Ureter (tissue), 1 donor: Measurements from ENCODE around the gene GDPD5. TPM values are rescaled to one million over a fixed set of nuclear protein-coding genes. Genes with fewer than 3 reads are reported as not detected.

Experiments used
- DNase-seq: peaks from one replicate; pipeline ENCODE4 v3.0.0-alpha.2; 2020; ENCODE audit warnings: low spot score
- total RNA-seq: library from RNA; stranded (reverse); gene quantifications from one replicate; pipeline ENCODE4 v1.2.4, GENCODE V29; 2023
- donor health status: DM: yes; HTN: yes; CAD: no.

Gene GDPD5
- total RNA-seq, 1 donor from 2014 or later: 14.9 TPM

- no peak for DNase-seq
These were observed 52.1 kb downstream of the GDPD5 start for GRCh38 chr11:75473684-75474083.

- no peak for DNase-seq
These were observed 53.5 kb downstream of the GDPD5 start for GRCh38 chr11:75472081-75472732.

DNA sequence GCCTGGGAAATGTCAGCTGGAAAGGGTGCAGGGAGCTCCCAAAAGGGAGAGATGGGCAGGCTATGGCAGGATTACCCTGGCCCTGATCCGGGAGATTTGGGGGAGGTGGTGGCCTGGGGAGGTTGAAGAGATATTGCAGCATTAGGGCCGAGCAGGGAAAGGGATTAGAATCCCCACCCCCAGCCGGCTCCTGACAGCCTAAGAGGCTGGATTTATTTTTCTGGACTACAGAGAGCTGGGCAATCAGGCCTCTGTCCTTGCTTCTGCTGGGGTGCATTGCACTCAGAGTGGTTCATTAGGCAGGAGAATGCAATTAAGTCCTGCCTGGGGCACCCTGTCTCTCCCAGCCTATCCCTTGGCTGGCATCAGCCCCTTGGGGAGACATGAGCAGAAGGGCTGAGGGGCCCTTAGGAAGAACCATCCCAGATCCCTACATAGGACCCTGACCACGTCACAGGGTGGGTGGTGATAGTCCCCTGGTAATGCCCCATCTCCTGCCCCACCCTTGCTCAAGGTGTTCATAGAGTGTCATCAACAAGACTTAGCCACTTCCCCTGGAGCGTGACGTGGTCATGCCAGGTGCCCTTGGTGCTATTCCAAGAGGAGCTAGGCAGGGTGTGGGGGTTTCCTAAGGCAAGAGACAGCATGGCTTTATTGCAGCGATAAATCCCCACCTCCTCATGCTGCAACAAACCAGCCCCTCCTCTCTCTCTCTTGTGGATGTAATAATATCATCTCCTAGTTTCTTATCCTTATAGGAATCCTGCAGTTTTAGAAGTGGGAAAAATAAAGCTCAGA lies 54.4 kb downstream of the GDPD5 start:
- DNase-seq: no peak

- no peak for DNase-seq
These were observed 55.2 kb downstream of the GDPD5 start for GRCh38 chr11:75470476-75471080.

GRCh38 chr11:75469785-75470405 lies 55.8 kb downstream of the GDPD5 start:
- no peak for DNase-seq

- DNase-seq: peak; percentile 65
These were observed 57.0 kb downstream of the GDPD5 start for GRCh38 chr11:75468534-75469340.

- no peak for DNase-seq
These were observed 57.9 kb downstream of the GDPD5 start for GRCh38 chr11:75467881-75468280.

DNA sequence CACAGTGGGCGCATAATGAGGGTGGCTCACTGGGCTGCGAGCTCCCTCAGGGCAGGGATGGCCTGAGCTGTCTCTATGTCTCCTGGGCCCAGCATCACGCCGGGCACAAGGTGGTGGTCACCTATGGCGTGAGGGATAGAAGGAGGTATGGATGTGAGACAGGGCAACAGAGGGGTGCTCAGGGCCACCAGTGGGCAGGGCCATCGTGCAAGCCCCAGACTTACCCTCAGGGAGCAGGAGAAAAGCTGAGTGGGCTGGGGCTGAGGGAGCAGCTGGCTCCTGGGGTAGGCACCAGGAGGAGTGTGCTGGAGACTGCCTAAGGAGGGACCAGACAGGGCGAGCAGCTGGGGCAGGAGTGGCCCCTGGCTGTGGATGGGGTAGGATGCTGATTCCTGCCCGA lies 58.4 kb downstream of the GDPD5 start:
- DNase-seq: no peak

- DNase-seq: no peak
These were observed 59.8 kb downstream of the GDPD5 start for GRCh38 chr11:75465701-75466531.

- DNase-seq: no peak
These were observed 62.5 kb downstream of the GDPD5 start for GRCh38 chr11:75463106-75463774.

- DNase-seq: no peak
These were observed 63.6 kb downstream of the GDPD5 start for GRCh38 chr11:75462117-75462653.

DNA sequence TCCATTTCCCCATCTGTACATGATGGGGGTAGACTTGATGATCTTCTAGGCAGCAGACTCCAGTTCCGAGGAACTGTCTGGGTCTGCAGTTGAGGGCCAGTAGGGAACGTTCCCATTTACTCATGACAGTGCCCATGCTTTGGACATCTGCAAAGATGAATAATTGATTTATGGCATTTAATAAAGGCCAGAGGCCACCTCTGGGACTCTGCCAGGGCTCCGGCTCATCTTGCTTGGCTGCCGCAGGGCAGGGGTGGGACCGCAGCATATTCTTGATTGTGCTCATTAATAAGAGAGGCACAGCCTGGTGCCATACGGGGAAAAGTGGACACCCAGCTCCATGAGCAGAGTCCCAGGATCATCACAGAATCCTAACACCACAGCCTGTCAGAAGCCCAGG lies 64.6 kb downstream of the GDPD5 start:
- no peak for DNase-seq

DNA sequence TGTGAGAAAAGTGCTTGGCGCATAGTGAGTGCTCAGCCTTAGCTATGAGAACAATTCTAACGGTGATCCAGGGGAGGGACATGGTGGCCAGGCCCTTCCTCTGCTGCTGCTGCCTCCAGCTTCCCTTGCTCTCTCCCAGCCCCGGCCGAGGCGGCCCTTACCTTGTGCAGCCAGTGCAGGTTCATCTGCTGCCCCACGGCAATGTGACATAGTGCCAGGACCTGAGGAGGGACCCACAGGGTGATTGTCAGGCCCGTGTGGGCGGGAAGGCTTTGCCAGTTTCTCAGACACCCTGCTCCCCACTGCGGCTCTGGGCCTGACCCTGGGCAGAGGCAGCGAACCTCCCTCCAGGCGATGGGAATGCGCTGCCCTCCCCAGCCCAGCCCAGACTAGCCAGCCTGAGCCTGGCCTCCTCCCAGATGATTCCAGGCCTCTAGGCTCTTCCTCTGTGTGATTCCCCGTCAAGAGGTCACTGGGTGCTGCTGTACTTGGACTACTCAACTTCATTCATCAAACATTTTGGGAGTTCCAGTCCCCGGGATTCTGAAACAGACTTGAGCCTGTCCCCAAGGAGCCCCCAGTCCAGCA lies 69.1 kb downstream of the GDPD5 start:
- DNase-seq: no peak

- no peak for DNase-seq
These were observed 70.8 kb downstream of the GDPD5 start for GRCh38 chr11:75454987-75455386.

DNA sequence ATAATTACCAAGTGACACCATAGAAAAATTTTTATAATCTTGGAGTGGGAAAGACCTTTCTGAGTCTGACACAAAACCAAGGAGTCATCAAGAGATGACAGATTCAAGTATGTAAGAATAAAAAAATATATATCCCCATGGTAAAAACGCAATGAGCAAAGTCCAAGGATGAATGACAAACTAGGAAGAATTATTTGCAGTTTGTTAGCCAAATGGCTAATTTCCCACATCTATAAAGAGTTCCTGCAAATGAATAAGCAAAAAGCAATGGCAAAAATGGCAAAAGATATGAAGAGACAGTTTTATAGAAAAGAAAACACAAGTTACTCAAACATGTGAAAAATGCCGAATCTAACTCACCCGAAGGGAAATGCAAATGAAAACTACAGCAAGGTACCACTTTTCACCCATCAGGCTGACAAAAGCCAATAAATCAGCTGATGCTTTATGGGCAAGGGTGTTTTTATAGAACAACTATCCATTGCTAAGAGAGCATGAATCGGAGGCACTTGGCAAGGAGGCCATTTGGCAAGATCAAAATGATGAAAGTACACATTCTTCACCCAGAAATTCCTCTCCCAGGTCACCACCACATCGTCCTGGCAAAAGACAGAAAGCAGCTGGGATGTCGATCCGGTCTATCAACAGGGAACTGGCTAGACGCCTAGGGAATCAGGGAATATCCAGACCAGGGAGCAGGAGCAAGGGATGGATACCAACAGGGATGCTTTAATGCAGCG lies 71.7 kb downstream of the GDPD5 start:
- no peak for DNase-seq

- DNase-seq: no peak
These were observed 74.6 kb downstream of the GDPD5 start for GRCh38 chr11:75450826-75451821.

DNA sequence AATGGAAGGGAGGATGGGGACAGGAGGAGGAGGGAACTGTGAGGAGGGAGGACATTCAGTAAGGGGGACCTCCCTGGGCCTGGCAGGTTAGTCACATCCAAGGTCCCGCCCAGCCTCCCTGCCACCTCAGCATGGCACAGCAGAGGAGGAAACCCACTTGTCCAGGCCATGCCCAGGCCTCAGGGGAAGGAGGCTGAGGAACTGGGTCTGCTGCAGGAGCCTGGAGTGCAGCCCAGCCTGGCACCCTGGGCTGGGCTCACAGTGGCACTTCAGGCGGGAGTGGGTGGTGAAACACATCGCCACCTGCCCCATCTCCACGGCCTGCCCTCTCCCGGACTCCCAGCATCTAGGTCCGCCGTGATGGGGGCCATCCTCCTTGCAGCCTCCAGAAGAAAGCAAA lies 75.5 kb downstream of the GDPD5 start:
- DNase-seq: no peak

GRCh38 chr11:75449776-75450175 lies 76.0 kb downstream of the GDPD5 start:
- DNase-seq: no peak
